IPS-NIHi7 (cell line): ENCODE measurements around the gene SLC9A4.

ENCODE experiments used
- DNase-seq: peaks from one replicate; pipeline ENCODE4 v3.0.0; 2012; ENCODE audit warnings: mixed read lengths; ENCODE audit errors: extremely low spot score

Gene SLC9A4

GRCh38 chr2:102455061-102455670, 17.9 kb upstream of the SLC9A4 start:
- no peak for DNase-seq

- no peak for DNase-seq
These were observed 12.6 kb upstream of the SLC9A4 start for GRCh38 chr2:102460467-102460866.

GRCh38 chr2:102461188-102461587, 11.8 kb upstream of the SLC9A4 start:
- DNase-seq: no peak

GRCh38 chr2:102463160-102463559, 9.9 kb upstream of the SLC9A4 start:
- DNase-seq: no peak

- no peak for DNase-seq
These were observed 2.9 kb upstream of the SLC9A4 start for GRCh38 chr2:102470168-102470567.

- DNase-seq: no peak
These were observed 605 bp downstream of the SLC9A4 start for GRCh38 chr2:102473631-102474030.

GRCh38 chr2:102474785-102475184, 1.8 kb downstream of the SLC9A4 start:
- DNase-seq: no peak

GRCh38 chr2:102478686-102479470, 5.9 kb downstream of the SLC9A4 start:
- peak; percentile 27 for DNase-seq

- no peak for DNase-seq
These were observed 7.5 kb downstream of the SLC9A4 start for GRCh38 chr2:102480285-102481195.

GRCh38 chr2:102481931-102482330, 8.9 kb downstream of the SLC9A4 start:
- no peak for DNase-seq

- no peak for DNase-seq
These were observed 10.1 kb downstream of the SLC9A4 start for GRCh38 chr2:102483086-102483485.

- DNase-seq: no peak
These were observed 11.5 kb downstream of the SLC9A4 start for GRCh38 chr2:102484310-102485061.

GRCh38 chr2:102485147-102485785, 12.2 kb downstream of the SLC9A4 start:
- DNase-seq: no peak

- no peak for DNase-seq
These were observed 14.1 kb downstream of the SLC9A4 start for GRCh38 chr2:102486941-102487702.

GRCh38 chr2:102487761-102488462, 14.9 kb downstream of the SLC9A4 start:
- no peak for DNase-seq

- DNase-seq: no peak
These were observed 16.6 kb downstream of the SLC9A4 start for GRCh38 chr2:102489646-102490045.

- DNase-seq: no peak
These were observed 19.0 kb downstream of the SLC9A4 start for GRCh38 chr2:102492006-102492405.

GRCh38 chr2:102494570-102494969, 21.5 kb downstream of the SLC9A4 start:
- no peak for DNase-seq

- no peak for DNase-seq
These were observed 25.4 kb downstream of the SLC9A4 start for GRCh38 chr2:102498414-102498813.

- no peak for DNase-seq
These were observed 26.5 kb downstream of the SLC9A4 start for GRCh38 chr2:102499558-102499957.
